Astrocyte (in vitro differentiated cells and primary cell): ENCODE results near the gene PCDHGC3. TPM values are rescaled to one million over a fixed set of nuclear protein-coding genes. Genes with fewer than 3 reads are reported as not detected.

ENCODE experiments used
- DNase-seq: peaks from one replicate; pipeline ENCODE4 v3.0.0-alpha.2; 2010; ENCODE audit warnings: low read depth
- FAIRE-seq: peaks from 2 replicates; lab custom pipeline; 2011; peaks lifted over from hg19 to GRCh38; lab: Jason Lieb, UNC
- H2AFZ ChIP-seq: 2 replicates; pipeline ENCODE4 v1.6.0; 2012; ENCODE audit warnings: low read depth, low read length, inconsistent platforms
- H3K27ac ChIP-seq: 2 replicates; pipeline ENCODE4 v1.5.1; 2011; ENCODE audit warnings: low read depth, low read length, inconsistent platforms
- H3K27me3 ChIP-seq: 2 replicates; pipeline ENCODE4 v1.6.0; 2011; ENCODE audit warnings: low read length, inconsistent platforms; ENCODE audit not compliant: insufficient read depth
- H3K36me3 ChIP-seq: 2 replicates; pipeline ENCODE4 v1.5.1; 2011; ENCODE audit warnings: low read length, inconsistent platforms; ENCODE audit not compliant: insufficient read depth
- H3K4me1 ChIP-seq: 2 replicates; pipeline ENCODE4 v1.5.1; 2011; ENCODE audit warnings: low read length, inconsistent platforms; ENCODE audit not compliant: insufficient read depth
- H3K4me2 ChIP-seq: 2 replicates; pipeline ENCODE4 v1.6.0; 2012; ENCODE audit warnings: low read length, inconsistent platforms
- H3K4me3 ChIP-seq: 2 replicates; pipeline ENCODE4 v1.5.1; 2011; ENCODE audit warnings: low read depth, mild to moderate bottlenecking, low read length, inconsistent platforms; ENCODE audit not compliant: insufficient read depth
- H3K79me2 ChIP-seq: 2 replicates; pipeline ENCODE4 v1.6.0; 2012; ENCODE audit warnings: mild to moderate bottlenecking, low read length, inconsistent platforms; ENCODE audit not compliant: insufficient read depth
- H3K9ac ChIP-seq: 2 replicates; pipeline ENCODE4 v1.6.0; 2012; ENCODE audit warnings: mild to moderate bottlenecking, low read length, inconsistent platforms
- H3K9me3 ChIP-seq: 2 replicates; pipeline ENCODE4 v1.5.1; 2012; ENCODE audit warnings: low read depth, mild to moderate bottlenecking, low read length, inconsistent platforms; ENCODE audit not compliant: insufficient read depth
- H4K20me1 ChIP-seq: 2 replicates; pipeline ENCODE4 v1.6.0; 2012; ENCODE audit warnings: low read length, inconsistent platforms; ENCODE audit not compliant: insufficient read depth
- H3K27ac Mint-ChIP-seq: one replicate; pipeline ENCODE4 v1.8.0; 2021; ENCODE audit warnings: mild to moderate bottlenecking, mixed read lengths; ENCODE audit not compliant: unreplicated experiment
- H3K27me3 Mint-ChIP-seq: one replicate; pipeline ENCODE4 v1.8.0; 2021; ENCODE audit warnings: low read depth, mixed read lengths; ENCODE audit not compliant: unreplicated experiment
- H3K36me3 Mint-ChIP-seq: one replicate; pipeline ENCODE4 v1.8.0; 2021; ENCODE audit warnings: low read depth, mixed read lengths; ENCODE audit not compliant: unreplicated experiment
- H3K4me1 Mint-ChIP-seq: one replicate; pipeline ENCODE4 v1.8.0; 2021; ENCODE audit warnings: low read depth, mixed read lengths; ENCODE audit not compliant: unreplicated experiment
- H3K4me3 Mint-ChIP-seq: one replicate; pipeline ENCODE4 v1.8.0; 2021; ENCODE audit warnings: mild to moderate bottlenecking, moderate library complexity, mixed read lengths; ENCODE audit not compliant: unreplicated experiment
- H3K9me3 Mint-ChIP-seq: one replicate; pipeline ENCODE4 v1.8.0; 2021; ENCODE audit warnings: mild to moderate bottlenecking, mixed read lengths; ENCODE audit not compliant: unreplicated experiment
- CTCF ChIP-seq: IDR thresholded peaks from 2 replicates; pipeline ENCODE4 v1.5.1; 2011; ENCODE audit warnings: low read depth, mild to moderate bottlenecking, inconsistent platforms, low read length, moderate library complexity; ENCODE audit not compliant: insufficient read depth
- EZH2 ChIP-seq: IDR thresholded peaks from 2 replicates; pipeline ENCODE4 v1.6.1; 2012; ENCODE audit warnings: mild to moderate bottlenecking, low read length, inconsistent platforms; ENCODE audit not compliant: insufficient read depth
- total RNA-seq: library from RNA; stranded (reverse); gene quantifications from 2 replicates; pipeline ENCODE4 v1.2.1, GENCODE V29; 2021

Gene PCDHGC3
- total RNA-seq, 1 donor from 2014 or later, result 84.7 TPM

- Histone ChIP-seq H3K79me2 (peaks cover 3% of the 10 kb centered on the region), H3K9ac (peak overlapping the region; percentile 84), H3K4me2 (no peak overlapping the region), H3K27me3 (no peaks in the 10 kb centered on the region), H2AFZ (no peak overlapping the region), H3K27ac (peak overlapping the region; percentile 93), H3K9me3 (no peaks in the 10 kb centered on the region), H3K4me3 (no peak overlapping the region), H3K4me1 (peaks cover 37% of the 10 kb centered on the region), H4K20me1 (no peaks in the 10 kb centered on the region), H3K36me3 (peaks cover 26% of the 10 kb centered on the region)
- peaks cover 22% of the 10 kb centered on the region for H3K36me3 Mint-ChIP-seq
- H3K4me1 Mint-ChIP-seq, result peaks cover 65% of the 10 kb centered on the region
- no peaks in the 10 kb centered on the region for H3K27me3 Mint-ChIP-seq
- FAIRE-seq, result no peak
- TF ChIP-seq CTCF, result no peak
- no peak for TF ChIP-seq EZH2
- no peak overlapping the region for H3K4me3 Mint-ChIP-seq
- H3K9me3 Mint-ChIP-seq, result peaks cover 1% of the 10 kb centered on the region
- H3K27ac Mint-ChIP-seq, result peak overlapping the region; percentile 85
- no peak for DNase-seq
These were observed 39.4 kb downstream of the PCDHGC3 start for GRCh38 chr5:141515141-141515540.

GRCh38 chr5:141515946-141516671, 40.3 kb downstream of the PCDHGC3 start:
- H4K20me1 ChIP-seq, result no peaks in the 10 kb centered on the region
- no peak overlapping the region for H3K9ac ChIP-seq
- H3K4me3 ChIP-seq, result no peak overlapping the region
- H3K9me3 Mint-ChIP-seq, result peaks cover 1% of the 10 kb centered on the region
- FAIRE-seq (no peak), DNase-seq (no peak)
- H3K36me3 ChIP-seq, result peaks cover 18% of the 10 kb centered on the region
- H3K27ac ChIP-seq, result peak overlapping the region; percentile 1
- no peak overlapping the region for H3K4me3 Mint-ChIP-seq
- peaks cover 45% of the 10 kb centered on the region for H3K4me1 ChIP-seq
- peaks cover 3% of the 10 kb centered on the region for H3K79me2 ChIP-seq
- H3K27ac Mint-ChIP-seq, result peak overlapping the region; percentile 85
- no peak overlapping the region for H2AFZ ChIP-seq
- no peak overlapping the region for H3K4me2 ChIP-seq
- no peaks in the 10 kb centered on the region for H3K27me3 ChIP-seq
- peaks cover 24% of the 10 kb centered on the region for H3K36me3 Mint-ChIP-seq
- peaks cover 73% of the 10 kb centered on the region for H3K4me1 Mint-ChIP-seq
- no peaks in the 10 kb centered on the region for H3K27me3 Mint-ChIP-seq
- no peak for TF ChIP-seq CTCF
- TF ChIP-seq EZH2, result no peak
- H3K9me3 ChIP-seq, result no peaks in the 10 kb centered on the region

GRCh38 chr5:141516672-141517025, 40.9 kb downstream of the PCDHGC3 start:
- H3K9me3 Mint-ChIP-seq, result peaks cover 1% of the 10 kb centered on the region
- no peak overlapping the region for H3K27ac Mint-ChIP-seq
- Histone ChIP-seq H3K27ac (peak overlapping the region; percentile 1), H3K27me3 (no peaks in the 10 kb centered on the region), H3K79me2 (peaks cover 3% of the 10 kb centered on the region), H3K36me3 (peaks cover 13% of the 10 kb centered on the region), H3K4me2 (no peak overlapping the region), H3K4me1 (peaks cover 47% of the 10 kb centered on the region), H3K9ac (no peak overlapping the region), H2AFZ (no peak overlapping the region), H3K4me3 (no peak overlapping the region), H3K9me3 (no peaks in the 10 kb centered on the region), H4K20me1 (no peaks in the 10 kb centered on the region)
- peaks cover 74% of the 10 kb centered on the region for H3K4me1 Mint-ChIP-seq
- FAIRE-seq (no peak), DNase-seq (no peak)
- peaks cover 24% of the 10 kb centered on the region for H3K36me3 Mint-ChIP-seq
- no peaks in the 10 kb centered on the region for H3K27me3 Mint-ChIP-seq
- TF ChIP-seq CTCF (no peak), EZH2 (no peak)
- peak overlapping the region; percentile 43 for H3K4me3 Mint-ChIP-seq
